ENCODE results near the gene ARHGDIG.
"Not testable (repeated sequence)": the region's sequence is repeated elsewhere in the genome, so short reads cannot be mapped to it uniquely, and the experiment has no call there.

ARHGDIG gene

GRCh38 chr16:264440-264951 is 15.9 kb upstream of the ARHGDIG start:
- no peak for DNase-seq (ENCODE audit: low read depth)

GRCh38 chr16:265002-265529 is 15.3 kb upstream of the ARHGDIG start:
- no peak for DNase-seq (ENCODE audit: low read depth)

GRCh38 chr16:265711-266110 is 14.7 kb upstream of the ARHGDIG start:
- no peak for DNase-seq (ENCODE audit: low read depth)

- no peak for DNase-seq (ENCODE audit: low read depth)
Observed at GRCh38 chr16:266258-267164, 13.9 kb upstream of the ARHGDIG start.

DNA sequence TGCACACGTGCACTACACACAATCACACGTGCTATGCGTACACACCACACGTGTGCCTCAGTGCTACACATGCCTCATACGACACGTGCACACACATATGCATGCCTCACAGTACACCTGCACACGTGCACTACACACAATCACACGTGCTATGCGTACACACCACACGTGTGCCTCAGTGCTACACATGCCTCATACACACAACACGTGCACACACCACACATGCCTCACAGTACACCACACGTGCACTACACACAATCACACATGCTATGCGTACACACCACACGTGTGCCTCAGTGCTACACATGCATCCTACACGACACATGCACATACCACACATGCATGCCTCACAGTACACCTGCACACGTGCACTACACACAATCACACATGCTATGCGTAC is 12.8 kb upstream of the ARHGDIG start:
- not testable (repeated sequence) for DNase-seq (ENCODE audit: low read depth)

GRCh38 chr16:268141-269053 is 12.0 kb upstream of the ARHGDIG start:
- no peak for DNase-seq (ENCODE audit: low read depth)

DNA sequence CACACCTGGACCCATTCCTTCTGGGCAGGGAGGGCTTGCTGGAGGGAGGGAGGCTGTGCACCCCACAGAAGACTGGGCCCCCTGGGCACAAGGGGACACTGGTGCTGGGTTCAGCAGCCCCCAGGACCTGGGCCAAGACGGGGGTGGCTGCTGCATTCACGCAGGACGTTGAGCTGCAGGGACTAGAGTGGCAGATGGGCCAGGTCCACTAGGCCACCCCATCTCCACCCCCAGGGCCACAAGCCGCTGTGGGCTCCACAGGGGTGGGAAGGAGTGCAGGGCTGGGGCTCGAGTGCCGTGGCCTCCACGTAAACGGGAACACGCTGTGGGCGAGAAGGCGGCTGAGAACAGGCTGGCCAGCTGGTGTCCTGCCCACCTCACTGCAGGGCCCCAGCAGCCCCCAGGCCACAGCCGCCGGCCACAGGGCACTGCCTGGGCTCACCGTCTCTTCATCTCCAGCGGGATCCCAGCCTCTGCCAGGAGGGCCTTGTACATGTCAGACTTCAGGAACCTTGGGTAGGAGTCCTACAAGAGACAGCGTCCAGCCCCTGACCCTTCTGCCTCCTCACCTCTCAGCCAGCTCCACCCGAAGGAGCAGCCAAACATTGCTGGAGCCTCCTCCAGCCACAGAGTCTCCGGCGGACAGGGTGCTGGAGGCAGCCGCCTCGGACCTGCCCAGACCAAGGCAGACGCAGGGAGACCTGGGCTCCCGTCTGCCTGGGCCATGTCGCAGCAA is 11.2 kb upstream of the ARHGDIG start:
- DNase-seq (ENCODE audit: low read depth), result no peak

DNA sequence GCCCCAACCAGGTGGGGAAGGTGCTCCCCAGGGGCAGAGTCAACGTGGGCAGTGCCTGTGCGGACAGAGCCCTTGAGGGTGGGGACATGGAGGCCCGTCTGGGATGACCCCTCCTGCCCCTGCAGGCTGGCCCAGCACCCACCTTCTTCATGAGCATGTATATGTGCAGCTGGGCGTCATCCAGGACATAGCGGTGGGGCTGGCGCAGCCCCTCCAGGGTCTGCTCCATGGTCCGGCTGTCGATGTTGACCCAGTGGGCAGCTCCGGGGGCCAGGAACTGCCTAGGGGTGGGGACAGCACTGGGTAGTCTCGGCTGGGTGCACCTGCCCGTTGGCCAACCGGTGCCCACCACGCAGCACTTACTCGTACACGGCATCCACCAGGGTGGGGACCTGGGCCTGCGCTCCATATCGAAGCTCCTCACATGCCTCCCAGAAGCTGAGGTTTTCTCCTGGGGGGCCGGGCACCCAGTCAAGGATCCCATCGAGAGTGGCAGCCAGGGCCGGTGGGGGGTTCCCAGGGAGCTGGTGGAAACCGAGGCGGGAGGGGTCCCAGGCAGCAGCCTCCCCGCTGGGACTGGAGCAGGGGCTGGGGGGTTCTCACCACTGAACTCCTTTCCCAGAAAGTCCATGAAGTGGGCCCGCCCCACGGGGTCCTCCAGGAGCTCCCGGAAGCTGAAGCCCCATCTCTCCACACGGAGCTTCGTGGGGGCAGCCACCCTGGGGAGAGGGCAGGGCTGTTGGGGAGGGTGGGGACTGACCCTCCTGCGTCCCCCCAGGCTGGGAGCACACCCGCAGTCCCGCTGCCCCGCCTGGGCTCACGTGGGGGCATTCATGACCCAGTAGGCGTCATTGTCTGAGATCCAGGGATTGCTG is 9.8 kb upstream of the ARHGDIG start:
- DNase-seq (ENCODE audit: low read depth), result no peak

GRCh38 chr16:272633-273546 is 7.5 kb upstream of the ARHGDIG start:
- no peak for DNase-seq (ENCODE audit: low read depth)

DNA sequence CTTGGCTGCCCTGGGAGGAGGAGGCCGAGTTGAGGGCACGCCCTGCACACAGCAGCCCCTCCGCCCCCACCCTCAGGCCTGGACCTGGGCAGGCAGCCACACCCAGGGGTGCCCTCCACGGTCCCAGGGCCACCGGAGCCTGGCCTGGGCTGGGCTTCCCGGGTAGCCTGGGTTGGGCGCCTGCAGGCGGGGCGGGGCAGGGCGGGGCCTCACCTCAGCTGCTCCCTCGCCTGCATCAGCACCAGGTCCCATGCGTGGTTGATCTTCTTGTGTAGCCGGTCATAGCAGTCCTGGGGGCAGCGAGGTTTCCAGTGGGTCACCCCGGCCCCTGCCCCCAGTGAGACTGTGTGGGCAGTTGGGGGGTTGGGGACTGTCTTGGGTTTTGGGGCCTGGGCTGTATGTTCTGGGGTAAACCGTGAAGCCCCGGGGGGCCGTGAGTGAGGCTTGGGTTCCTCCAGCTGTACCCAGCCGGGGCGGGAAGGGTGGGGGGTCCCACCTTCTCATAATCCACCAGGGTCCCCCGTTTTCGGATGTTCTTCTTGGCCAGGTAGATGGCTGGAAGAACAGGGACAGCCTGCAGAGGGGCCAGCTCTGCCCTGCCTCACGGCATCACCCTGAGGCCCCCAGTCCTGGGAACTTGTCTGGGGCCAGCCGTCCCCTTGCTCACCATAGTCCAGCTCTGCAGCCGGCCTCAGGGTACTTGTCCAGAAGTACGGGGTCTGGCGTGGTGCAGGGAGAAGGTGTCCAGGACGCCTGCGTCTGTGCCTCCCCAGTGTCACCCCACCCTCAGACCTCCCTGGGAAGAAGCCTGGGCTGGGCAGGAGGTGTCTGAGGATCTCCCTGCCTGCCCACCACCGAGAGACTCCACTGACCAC is 6.6 kb upstream of the ARHGDIG start:
- no peak for DNase-seq (ENCODE audit: low read depth)

DNA sequence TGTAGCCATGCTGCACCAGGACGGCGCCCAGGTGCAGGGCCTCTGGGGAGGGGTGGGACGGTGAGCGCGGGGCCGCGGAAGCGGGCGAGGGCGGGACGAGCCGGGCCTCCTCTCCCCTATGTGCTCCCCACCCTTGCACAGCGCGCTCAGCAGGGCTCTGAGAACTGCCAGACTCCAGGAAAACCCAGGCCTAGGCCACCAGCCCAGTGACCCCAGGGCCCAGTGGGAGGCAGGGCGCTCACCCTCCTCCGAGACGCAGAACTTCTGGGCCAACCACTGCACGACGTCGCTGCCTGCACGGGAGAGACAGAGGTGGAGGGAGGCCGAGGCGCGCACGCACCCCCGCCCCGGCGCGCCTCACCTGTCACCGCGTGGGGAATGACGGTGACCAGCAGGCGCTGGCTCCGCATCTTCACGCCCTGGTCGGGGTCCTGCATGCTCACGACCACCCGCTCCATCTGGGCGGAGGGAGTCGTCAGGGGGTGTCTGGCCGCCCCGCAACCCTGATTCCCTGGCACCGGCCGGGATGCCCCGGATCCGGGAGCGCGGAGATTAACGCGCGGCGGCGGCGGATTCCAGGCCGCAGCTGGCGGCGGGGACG is 5.2 kb upstream of the ARHGDIG start:
- DNase-seq (ENCODE audit: low read depth), result no peak

DNA sequence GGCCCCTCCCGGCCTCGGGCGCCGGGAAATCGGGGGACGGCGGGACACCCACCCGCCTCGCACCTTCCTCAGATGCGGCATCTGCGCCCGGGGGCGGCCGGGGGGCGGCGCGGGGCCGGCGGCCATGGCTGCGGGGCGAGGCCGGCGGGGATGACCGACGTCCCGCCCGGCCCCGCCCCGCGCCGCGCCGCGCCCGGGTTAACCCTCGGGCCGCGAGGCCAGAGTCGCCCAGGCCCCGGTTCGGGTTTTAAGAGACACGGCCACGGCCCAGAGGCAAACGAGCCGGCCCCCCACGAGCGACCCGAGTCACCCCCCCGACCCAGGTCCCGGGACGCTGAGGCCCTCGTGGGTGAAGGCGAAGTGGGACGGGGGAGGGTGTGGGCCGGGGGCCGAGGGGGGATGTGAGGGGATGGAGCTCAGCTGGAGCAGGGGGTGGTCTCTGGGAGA is 4.6 kb upstream of the ARHGDIG start, which contains the start of gene RGS11:
RGS11 (minus strand) TSS at position 159 of the 447 bp plus-strand sequence; CDS start at position 126, 33 bp downstream.
- no peak for DNase-seq (ENCODE audit: low read depth)

GRCh38 chr16:276426-277077 is 3.8 kb upstream of the ARHGDIG start:
- DNase-seq (ENCODE audit: low read depth), result no peak

- DNase-seq (ENCODE audit: low read depth), result no peak
Observed at GRCh38 chr16:278863-279366, 1.5 kb upstream of the ARHGDIG start.

DNA sequence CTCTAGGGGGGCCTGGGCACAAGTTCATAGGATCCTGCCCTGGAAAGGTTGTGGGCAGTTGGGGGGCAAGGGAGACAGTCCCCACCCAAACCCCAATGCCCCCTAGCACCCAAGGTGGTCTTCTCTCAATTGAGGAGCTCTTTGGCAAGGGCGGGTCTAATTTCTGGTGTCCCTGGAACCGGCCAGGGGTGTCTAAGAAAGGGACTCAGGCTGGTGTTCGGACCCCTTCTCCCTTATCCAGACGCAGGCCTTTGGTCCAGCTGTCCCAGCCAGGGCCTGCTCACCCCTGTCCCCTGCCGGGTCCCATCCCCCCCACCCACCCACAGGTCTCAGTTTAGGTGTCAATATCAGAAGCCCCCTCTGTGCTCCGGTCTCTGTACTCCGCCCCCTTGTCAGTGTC is 860 bp upstream of the ARHGDIG start:
- DNase-seq (ENCODE audit: low read depth), result no peak

DNA sequence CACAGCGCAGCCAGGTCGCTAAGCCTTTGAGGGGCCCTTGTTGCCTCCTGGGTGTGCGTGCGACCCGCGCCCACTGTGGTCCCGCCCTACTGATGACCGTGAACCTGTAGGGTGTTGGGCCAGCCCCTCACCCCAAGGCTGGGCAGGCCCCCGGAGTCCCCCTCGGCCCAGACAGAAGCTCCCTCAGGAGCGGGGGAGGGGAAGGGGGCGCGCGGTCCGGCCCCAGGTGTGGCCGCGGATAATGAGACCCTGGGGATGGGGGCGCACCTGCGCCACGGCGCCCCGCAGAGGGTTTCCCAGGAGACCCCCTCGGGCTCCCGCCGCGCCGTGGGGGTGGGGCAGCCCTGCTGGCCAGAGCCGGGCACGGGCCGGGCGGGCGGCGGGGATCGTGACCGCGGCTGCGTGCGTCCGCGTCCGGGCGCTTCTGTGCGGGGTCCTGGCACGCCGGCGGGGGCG is 358 bp upstream of the ARHGDIG start:
- DNase-seq (ENCODE audit: low read depth), result no peak

- no peak for DNase-seq (ENCODE audit: low read depth)
Observed at GRCh38 chr16:280991-281659, 734 bp downstream of the ARHGDIG start.
